Left lung (tissue), 10 donors: ENCODE results near the gene IGSF3. TPM values are rescaled to one million over a fixed set of nuclear protein-coding genes. Genes with fewer than 3 reads are reported as not detected.
A peak's percentile ranks its signal among the peaks of the same experiment; 100 is the strongest.
"Not testable (repeated sequence)": the region's sequence is repeated elsewhere in the genome, so short reads cannot be mapped to it uniquely, and the experiment has no call there.

Experiments used
- ATAC-seq: fragments of 200-7000 bp; cut with Tn5 transposase; one replicate; pipeline ENCODE4 v1.9.1; 2020; ENCODE audit warnings: moderate library complexity
- DNase-seq, 4 donors: peaks; one replicate each; pipeline ENCODE4 v3.0.0-alpha.2; 2013 to 2020
- H3K27ac ChIP-seq, 2 donors: fragments of 200-600 bp; sonication (generic) in 1 of 2; one replicate each; pipeline versions ENCODE4 v1.5.0 to v1.8.0; 2020 to 2021
- H3K27me3 ChIP-seq, 2 donors: fragments of 200-600 bp; sonication (generic) in 1 of 2; one replicate each; pipeline versions ENCODE4 v1.5.0 to v1.8.0; 2020 to 2021
- H3K36me3 ChIP-seq, 2 donors: fragments of 200-600 bp; sonication (generic) in 1 of 2; one replicate each; pipeline versions ENCODE4 v1.5.0 to v1.8.0; 2020 to 2021
- H3K4me1 ChIP-seq, 2 donors: fragments of 200-600 bp; one replicate each; pipeline ENCODE4 v1.8.0; 2021
- H3K4me3 ChIP-seq, 2 donors: fragments of 200-600 bp; sonication (generic) in 1 of 2; one replicate each; pipeline versions ENCODE4 v1.5.0 to v1.8.0; 2020 to 2021; ENCODE audit warnings: mild to moderate bottlenecking in 1 of 2
- H3K9me3 ChIP-seq, 2 donors: fragments of 200-600 bp; sonication (generic) in 1 of 2; one replicate each; pipeline versions ENCODE4 v1.5.0 to v1.8.0; 2020 to 2021
- intact Hi-C, 2 donors: fragments of 100-400 bp; cut with DNase I; formaldehyde crosslinking; loops; one replicate each; pipeline versions ENCODE4 v1.11.2 to v1.14.2; 2022
- polyA plus RNA-seq, 6 donors: library from polyadenylated mRNA; unstranded; fragments of 120-200 nt; gene quantifications; one replicate each; pipeline ENCODE4 v1.2.1, GENCODE V29; 2013; ENCODE audit not compliant: insufficient read length in 6 of 6
- total RNA-seq, 2 donors: library from RNA; stranded (reverse); fragmentation: NEBNext Ultra II Directional; extraction: Animal tissue kit (Norgen Biotek cat#: 25700); gene quantifications; one replicate each; pipeline ENCODE4 v1.2.1, GENCODE V29; 2021
- TF ChIP-seq, protein P1 (sequence below), 2 donors: fragments of 200-600 bp; sonication (generic) in 1 of 2; IDR thresholded peaks; one replicate each; pipeline versions ENCODE4 v1.5.0 to v1.8.0; 2021; ENCODE audit warnings: antibody characterized with exemption in 2 of 2
- donor health status: DM: no; HTN: yes; CAD: no.
- donor health status: DM: no; HTN: no; CAD: no.

IGSF3 gene
- total and polyA plus RNA-seq, 8 donors, result 12.6 to 52.4 (median 48.5) TPM

- H3K4me1 ChIP-seq, H3K36me3 ChIP-seq, H3K4me3 ChIP-seq, H3K27ac ChIP-seq, H3K9me3 ChIP-seq, H3K27me3 ChIP-seq, DNase-seq, ATAC-seq, intact Hi-C loops: not testable (repeated sequence)
Observed at GRCh38 chr1:116630057-116630456, 37.5 kb downstream of the IGSF3 start.

GRCh38 chr1:116629441-116629840 is 38.1 kb downstream of the IGSF3 start:
- H3K4me3 ChIP-seq, H3K27me3 ChIP-seq, H3K36me3 ChIP-seq, intact Hi-C loops, ATAC-seq, H3K9me3 ChIP-seq, H3K27ac ChIP-seq, H3K4me1 ChIP-seq: not testable (repeated sequence)
- DNase-seq, result peak in 2 of 4 donors; percentile 53 to 65

- Histone ChIP-seq H3K4me3 (no peak overlapping the region), H3K9me3 (no peaks in the 10 kb centered on the region), H3K4me1 (peaks cover 0 to 5% of the 10 kb centered on the region in 2 donors), H3K27ac (no peak overlapping the region), H3K27me3 (no peaks in the 10 kb centered on the region), H3K36me3 (no peaks in the 10 kb centered on the region)
- TF ChIP-seq, protein P1, sequence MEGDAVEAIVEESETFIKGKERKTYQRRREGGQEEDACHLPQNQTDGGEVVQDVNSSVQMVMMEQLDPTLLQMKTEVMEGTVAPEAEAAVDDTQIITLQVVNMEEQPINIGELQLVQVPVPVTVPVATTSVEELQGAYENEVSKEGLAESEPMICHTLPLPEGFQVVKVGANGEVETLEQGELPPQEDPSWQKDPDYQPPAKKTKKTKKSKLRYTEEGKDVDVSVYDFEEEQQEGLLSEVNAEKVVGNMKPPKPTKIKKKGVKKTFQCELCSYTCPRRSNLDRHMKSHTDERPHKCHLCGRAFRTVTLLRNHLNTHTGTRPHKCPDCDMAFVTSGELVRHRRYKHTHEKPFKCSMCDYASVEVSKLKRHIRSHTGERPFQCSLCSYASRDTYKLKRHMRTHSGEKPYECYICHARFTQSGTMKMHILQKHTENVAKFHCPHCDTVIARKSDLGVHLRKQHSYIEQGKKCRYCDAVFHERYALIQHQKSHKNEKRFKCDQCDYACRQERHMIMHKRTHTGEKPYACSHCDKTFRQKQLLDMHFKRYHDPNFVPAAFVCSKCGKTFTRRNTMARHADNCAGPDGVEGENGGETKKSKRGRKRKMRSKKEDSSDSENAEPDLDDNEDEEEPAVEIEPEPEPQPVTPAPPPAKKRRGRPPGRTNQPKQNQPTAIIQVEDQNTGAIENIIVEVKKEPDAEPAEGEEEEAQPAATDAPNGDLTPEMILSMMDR (IDR thresholded peaks at IDR 0.05), result no peak
- ATAC-seq (no peak), DNase-seq (no peak)
- intact Hi-C loops, result no loop called here
Observed at GRCh38 chr1:116628448-116628847, 39.1 kb downstream of the IGSF3 start.

- H3K4me1 ChIP-seq, H3K9me3 ChIP-seq, H3K4me3 ChIP-seq, H3K36me3 ChIP-seq, intact Hi-C loops, H3K27me3 ChIP-seq, ATAC-seq: not testable (repeated sequence)
- DNase-seq, result peak in 3 of 4 donors; percentile 53 to 83 (median 73)
- H3K27ac ChIP-seq, result peak overlapping the region in 1 of 2 donors; percentile 0
Observed at GRCh38 chr1:116627357-116627756, 40.2 kb downstream of the IGSF3 start.

GRCh38 chr1:116626915-116627314 is 40.6 kb downstream of the IGSF3 start:
- H3K4me3 ChIP-seq, H3K27me3 ChIP-seq, intact Hi-C loops, H3K36me3 ChIP-seq, DNase-seq, H3K9me3 ChIP-seq, H3K4me1 ChIP-seq, ATAC-seq: not testable (repeated sequence)
- H3K27ac ChIP-seq, result peak overlapping the region in 1 of 2 donors; percentile 0

DNA sequence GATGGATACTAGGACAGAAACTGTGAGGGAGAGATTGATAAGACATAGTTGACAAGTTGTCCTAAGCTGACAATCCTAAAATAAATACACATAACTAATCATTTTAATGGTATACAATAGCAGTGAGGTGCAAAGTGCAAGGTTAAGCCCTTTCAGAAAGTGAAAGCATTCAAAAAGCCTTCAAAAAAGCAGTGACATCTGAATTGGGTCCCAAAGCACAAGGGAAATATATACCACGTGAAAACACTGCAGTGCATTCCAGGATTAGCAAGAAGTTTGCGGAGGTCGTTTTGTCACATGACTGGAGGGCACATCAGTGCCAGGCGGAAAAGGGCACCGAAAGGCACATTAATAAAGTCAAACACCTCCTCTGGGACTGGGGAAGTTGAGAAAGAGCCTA is 42.4 kb downstream of the IGSF3 start:
- H3K27me3 ChIP-seq, H3K9me3 ChIP-seq, H3K4me3 ChIP-seq, DNase-seq, H3K36me3 ChIP-seq, H3K27ac ChIP-seq, intact Hi-C loops, H3K4me1 ChIP-seq, ATAC-seq: not testable (repeated sequence)

DNA sequence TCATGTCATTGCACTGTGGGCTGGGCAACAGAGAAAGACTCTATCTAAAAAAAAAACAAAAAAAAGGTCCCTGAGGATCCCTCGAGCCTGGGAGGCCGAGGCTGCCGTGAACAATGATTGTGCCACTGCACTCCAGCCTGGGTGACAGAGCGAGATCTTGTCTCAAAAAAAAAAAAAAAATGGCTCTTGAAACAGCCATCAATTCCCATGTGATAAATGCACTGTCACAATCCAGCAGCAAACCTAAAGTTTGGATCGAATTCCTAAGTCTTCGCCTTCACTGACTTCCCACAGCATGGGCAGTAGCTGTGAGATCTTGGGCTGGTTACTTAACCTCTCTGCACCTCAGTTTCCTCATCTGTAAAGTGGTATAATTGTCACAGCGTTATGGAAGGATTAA is 43.5 kb downstream of the IGSF3 start:
- Histone ChIP-seq H3K9me3 (no peaks in the 10 kb centered on the region), H3K4me3 (no peak overlapping the region), H3K27me3 (no peaks in the 10 kb centered on the region), H3K36me3 (no peaks in the 10 kb centered on the region), H3K4me1 (peaks cover 0 to 5% of the 10 kb centered on the region in 2 donors), H3K27ac (no peak overlapping the region)
- TF ChIP-seq, protein P1 (IDR thresholded peaks at IDR 0.05), result no peak
- no peak for DNase-seq
- ATAC-seq, result no peak
- intact Hi-C loops, result no loop called here

DNA sequence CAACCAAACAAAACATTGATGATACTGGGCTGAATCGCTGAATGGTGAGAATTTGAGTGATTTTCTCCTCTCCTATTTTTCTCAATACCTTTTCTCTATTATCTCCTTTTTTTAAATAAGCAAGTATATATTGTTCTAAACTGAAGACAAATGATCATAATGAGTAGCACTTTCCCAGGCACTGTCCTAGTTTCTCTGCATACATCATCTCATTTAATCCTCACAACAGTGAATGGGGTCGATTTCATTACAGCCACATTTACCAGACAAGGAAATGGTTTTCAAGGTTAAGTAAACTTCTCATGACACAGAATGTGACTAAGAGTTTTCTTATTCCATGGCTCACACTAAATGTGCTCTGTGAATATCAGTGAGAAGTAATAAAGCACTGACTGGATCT is 45.0 kb downstream of the IGSF3 start:
- H3K9me3 ChIP-seq, ATAC-seq, H3K36me3 ChIP-seq, H3K27ac ChIP-seq, H3K27me3 ChIP-seq, DNase-seq, intact Hi-C loops, H3K4me3 ChIP-seq, H3K4me1 ChIP-seq: not testable (repeated sequence)

DNA sequence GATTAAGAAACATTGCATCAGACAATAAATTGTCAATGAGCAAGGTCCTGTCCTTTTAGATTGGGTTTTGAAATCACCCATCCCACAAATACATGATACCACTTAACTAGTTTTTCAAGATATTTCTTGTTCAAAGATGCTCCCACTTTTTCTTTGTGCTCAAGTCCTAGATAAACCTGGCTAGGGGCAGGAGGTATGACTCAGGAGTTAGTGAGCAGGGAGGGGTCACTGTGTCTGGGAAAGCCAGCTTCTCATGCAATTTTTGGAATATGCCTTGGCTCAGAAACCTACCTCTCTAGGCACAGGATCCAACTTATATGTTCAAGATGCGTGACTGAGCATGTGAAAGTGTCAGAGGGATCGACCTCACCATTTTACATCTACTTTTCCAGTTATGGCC is 45.8 kb downstream of the IGSF3 start:
- H3K27me3 ChIP-seq, H3K9me3 ChIP-seq, H3K4me1 ChIP-seq, ATAC-seq, intact Hi-C loops, DNase-seq, H3K4me3 ChIP-seq, H3K27ac ChIP-seq, H3K36me3 ChIP-seq: not testable (repeated sequence)

- ATAC-seq, intact Hi-C loops: not testable (repeated sequence)
Observed at GRCh38 chr1:116620392-116620791, 47.1 kb downstream of the IGSF3 start.

GRCh38 chr1:116619106-116619505 is 48.4 kb downstream of the IGSF3 start:
- H3K4me1 ChIP-seq, H3K4me3 ChIP-seq, H3K36me3 ChIP-seq, H3K9me3 ChIP-seq, intact Hi-C loops, H3K27me3 ChIP-seq, ATAC-seq, H3K27ac ChIP-seq: not testable (repeated sequence)
- peak in 2 of 4 donors; percentile 28 to 44 for DNase-seq

More at GRCh38 chr1:116620392-116620791, 47.1 kb downstream of the IGSF3 start:
- H3K27ac ChIP-seq, DNase-seq, H3K27me3 ChIP-seq, H3K4me1 ChIP-seq, H3K36me3 ChIP-seq, H3K9me3 ChIP-seq, H3K4me3 ChIP-seq: not testable (repeated sequence)

GRCh38 chr1:116617808-116618207 is 49.7 kb downstream of the IGSF3 start:
- H3K9me3 ChIP-seq, H3K4me3 ChIP-seq, H3K27ac ChIP-seq, H3K27me3 ChIP-seq, H3K4me1 ChIP-seq, intact Hi-C loops, H3K36me3 ChIP-seq, ATAC-seq: not testable (repeated sequence)
- peak in 1 of 4 donors; percentile 20 for DNase-seq
